B cell (primary cell): ENCODE measurements around the gene TRAF3. TPM values are rescaled to one million over a fixed set of nuclear protein-coding genes. Genes with fewer than 3 reads are reported as not detected.

ENCODE experiments used
- ATAC-seq: fragments of 200-7000 bp; cut with Tn5 transposase; one replicate; pipeline ENCODE4 v1.10.0; 2021; ENCODE audit warnings: low read depth, mild to moderate bottlenecking, moderate number of reproducible peaks, moderate library complexity
- CTCF ChIA-PET: fragments of 350-600 bp; sonication (Branson Sonifier 250); formaldehyde crosslinking; loops from one replicate; lab custom pipeline; 2021; ENCODE audit warnings: antibody characterized with exemption, inconsistent platforms; lab: Charles Lee
- POLR2A ChIA-PET: fragments of 350-600 bp; sonication (Branson Sonifier 250); formaldehyde crosslinking; loops from one replicate; lab custom pipeline; 2021; ENCODE audit warnings: antibody characterized with exemption; lab: Charles Lee
- DNase-seq: peaks from one replicate; pipeline ENCODE4 v3.0.0; 2013
- H2AFZ ChIP-seq: 2 replicates; pipeline ENCODE4 v1.6.1; 2012; ENCODE audit warnings: mild to moderate bottlenecking, low read depth, low read length; ENCODE audit not compliant: insufficient read depth, poor library complexity, severe bottlenecking
- H3K27ac ChIP-seq, 2 donors: 1 replicate in 1 of 2; 2 replicates in 1 of 2; pipeline ENCODE4 v1.5.1; 2012 to 2013; ENCODE audit warnings: low read length in 2 of 2, mild to moderate bottlenecking in 2 of 2, moderate library complexity in 1 of 2
- H3K27me3 ChIP-seq, 4 experiments: fragments of 200-600 bp in 1 of 4; sonication (generic) in 1 of 4; replicated peaks in 1 of 4; 1 replicate in 2 of 4; 2 replicates in 2 of 4; pipeline versions ENCODE4 v1.6.1 to v1.7.0; 2013 to 2016; ENCODE audit warnings: low read length in 3 of 4, mild to moderate bottlenecking in 2 of 4, mixed read lengths in 1 of 4, moderate library complexity in 1 of 4; ENCODE audit not compliant: insufficient read depth in 4 of 4, control insufficient read depth in 3 of 4; ENCODE audit errors: control extremely low read depth in 1 of 4
- H3K36me3 ChIP-seq, 2 experiments: replicated peaks in 1 of 2; 1 replicate in 1 of 2; 2 replicates in 1 of 2; pipeline versions ENCODE4 v1.6.1 to v1.7.1; 2013; ENCODE audit warnings: low read length in 1 of 2; ENCODE audit not compliant: insufficient read depth in 2 of 2, control insufficient read depth in 1 of 2; ENCODE audit errors: control extremely low read depth in 1 of 2, extremely low read depth in 1 of 2
- H3K4me1 ChIP-seq, 2 donors: fragments of 200-600 bp in 1 of 2; sonication (generic) in 1 of 2; 1 replicate in 1 of 2; 2 replicates in 1 of 2; pipeline versions ENCODE4 v1.5.1 to v1.6.1; 2013 to 2017; ENCODE audit warnings: low read length in 2 of 2; ENCODE audit not compliant: control insufficient read depth in 2 of 2, insufficient read depth in 2 of 2
- H3K4me2 ChIP-seq: replicated peaks from 2 replicates; pipeline ENCODE3; 2012; ENCODE audit warnings: mild to moderate bottlenecking, low read depth, low read length; ENCODE audit not compliant: poor library complexity, severe bottlenecking
- H3K4me3 ChIP-seq, 5 experiments: fragments of 200-600 bp in 1 of 5; sonication (generic) in 1 of 5; 1 replicate in 3 of 5; 2 replicates in 2 of 5; pipeline versions ENCODE4 v1.5.1 to v1.7.0; 2011 to 2016; ENCODE audit warnings: low read length in 4 of 5, mild to moderate bottlenecking in 4 of 5, low read depth in 2 of 5, control low read depth in 1 of 5, moderate library complexity in 1 of 5; ENCODE audit not compliant: insufficient read depth in 1 of 5; ENCODE audit errors: control extremely low read depth in 1 of 5, extremely low read depth in 1 of 5
- H3K79me2 ChIP-seq: fragments of 200-600 bp; sonication (generic); one replicate; pipeline ENCODE4 v1.6.0; 2016; ENCODE audit warnings: low read length; ENCODE audit not compliant: control insufficient read depth, insufficient read depth
- H3K9ac ChIP-seq: fragments of 200-600 bp; sonication (generic); 2 replicates; pipeline ENCODE4 v1.6.1; 2017; ENCODE audit warnings: mild to moderate bottlenecking, low read length, moderate library complexity
- H3K9me3 ChIP-seq, 3 donors: one replicate each; pipeline versions ENCODE4 v1.6.1 to v1.7.1; 2013; ENCODE audit warnings: low read length in 2 of 3; ENCODE audit not compliant: control insufficient read depth in 2 of 3, insufficient read depth in 1 of 3; ENCODE audit errors: control extremely low read depth in 1 of 3
- H4K20me1 ChIP-seq: 2 replicates; pipeline ENCODE4 v1.6.0; 2012; ENCODE audit warnings: mild to moderate bottlenecking, low read length; ENCODE audit not compliant: insufficient read depth, control insufficient read depth, poor library complexity, severe bottlenecking
- H3K27ac Mint-ChIP-seq: one replicate; pipeline ENCODE4 v1.8.0; 2021; ENCODE audit warnings: mixed read lengths
- H3K27me3 Mint-ChIP-seq: one replicate; pipeline ENCODE4 v1.8.0; 2021; ENCODE audit warnings: mixed read lengths
- H3K4me1 Mint-ChIP-seq: one replicate; pipeline ENCODE4 v1.8.0; 2021; ENCODE audit warnings: mixed read lengths
- H3K4me3 Mint-ChIP-seq: one replicate; pipeline ENCODE4 v1.8.0; 2021; ENCODE audit warnings: mixed read lengths
- H3K9me3 Mint-ChIP-seq: one replicate; pipeline ENCODE4 v1.8.0; 2022; ENCODE audit warnings: mixed read lengths; ENCODE audit not compliant: insufficient read depth
- CTCF ChIP-seq: fragments of 200-600 bp; IDR thresholded peaks from one replicate; pipeline ENCODE4 v1.8.0; 2022; ENCODE audit warnings: antibody characterized with exemption, mild to moderate bottlenecking
- EZH2 ChIP-seq: IDR thresholded peaks from 2 replicates; pipeline ENCODE4 v1.6.1; 2012; ENCODE audit warnings: borderline replicate concordance, low read depth, mild to moderate bottlenecking, moderate library complexity, low read length; ENCODE audit not compliant: insufficient read depth, poor library complexity, severe bottlenecking
- WGBS: methylation state at CpG from one replicate; pipeline ENCODE4 v1.1.5; 2013; ENCODE audit warnings: missing lambda C conversion rate; ENCODE audit not compliant: insufficient coverage; 5-methylcytosine and 5-hydroxymethylcytosine counted together
- intact Hi-C: fragments of 100-400 bp; cut with micrococcal nuclease; formaldehyde crosslinking; loops from one replicate; pipeline ENCODE4 v1.10.0; 2022
- polyA plus RNA-seq: library from polyadenylated mRNA; depleted of rRNA; stranded (reverse); fragments of >200 nt; gene quantifications from 2 replicates; pipeline ENCODE4 v1.2.3, GENCODE V29; 2012
- total RNA-seq, 2 donors: library from RNA; stranded (reverse); fragments of 120-200 nt in 1 of 2; gene quantifications; 1 replicate in 1 of 2; 2 replicates in 1 of 2; pipeline versions ENCODE4 v1.2.3 to v1.2.4, GENCODE V29; 2013 to 2022

Gene TRAF3
- total and polyA plus RNA-seq, 2 donors (not counting 1 experiment from before 2014, with no cell fraction given) = 42.8 to 89.8 TPM

GRCh38 chr14:102775855-102776760, 1.1 kb upstream of the TRAF3 start:
- peaks cover 0 to 7% of the 10 kb centered on the region in 2 experiments for H3K36me3 ChIP-seq
- peak overlapping the region; percentile 88 for H3K4me3 Mint-ChIP-seq
- H3K4me1 Mint-ChIP-seq = peaks cover 64% of the 10 kb centered on the region
- peaks cover 30% of the 10 kb centered on the region for H4K20me1 ChIP-seq
- peak overlapping the region; percentile 63 for H3K9ac ChIP-seq
- no peaks in the 10 kb centered on the region for H3K27me3 Mint-ChIP-seq
- peak overlapping the region; percentile 58 for H2AFZ ChIP-seq
- no peaks in the 10 kb centered on the region for H3K9me3 ChIP-seq
- H3K4me2 ChIP-seq = peak overlapping the region; percentile 84
- peak overlapping the region; percentile 95 to 97 for H3K27ac ChIP-seq
- WGBS = 93% methylated on average over 21 of the region's 22 CpGs
- POLR2A ChIA-PET = interaction anchor here (0.5 to 2.3 kb wide), 4 partner anchors 14 to 1882 kb away, joined by 3 to 9 read pairs (median 6); no protein-coding TSS in a partner anchor
- H3K4me3 ChIP-seq = peak overlapping the region in 4 of 5 experiments; percentile 30 to 58 (median 46)
- no peak for ATAC-seq
- peak; percentile 38 for DNase-seq
- peaks cover 38% of the 10 kb centered on the region for H3K79me2 ChIP-seq
- no peaks in the 10 kb centered on the region for H3K27me3 ChIP-seq
- intact Hi-C loops = loop anchor here (1.0 to 10.0 kb wide), 4 partner anchors 125 to 1071 kb away; partner anchors contain the start of genes CDC42BPB and PPP1R13B
- H3K27ac Mint-ChIP-seq = peak overlapping the region; percentile 93
- CTCF ChIA-PET = interaction anchor here (1.0 to 3.0 kb wide), 6 partner anchors 17 to 142 kb away, joined by 3 to 18 read pairs (median 4); no protein-coding TSS in a partner anchor
- H3K9me3 Mint-ChIP-seq = no peaks in the 10 kb centered on the region
- peaks cover 62 to 70% of the 10 kb centered on the region in 2 donors for H3K4me1 ChIP-seq
- no peak for TF ChIP-seq EZH2
- TF ChIP-seq CTCF = no peak
